NCI-H510A (cell line): ENCODE results near the gene TBC1D1.

ENCODE experiments used
- DNase-seq: peaks from one replicate; lab custom pipeline; 2025; lab: John Stamatoyannopoulos, UW

The TBC1D1 gene

GRCh38 chr4:37928426-37929416, 37.8 kb downstream of the TBC1D1 start:
- DNase-seq: no peak

GRCh38 chr4:37934096-37934495, 43.2 kb downstream of the TBC1D1 start:
- no peak for DNase-seq

DNA sequence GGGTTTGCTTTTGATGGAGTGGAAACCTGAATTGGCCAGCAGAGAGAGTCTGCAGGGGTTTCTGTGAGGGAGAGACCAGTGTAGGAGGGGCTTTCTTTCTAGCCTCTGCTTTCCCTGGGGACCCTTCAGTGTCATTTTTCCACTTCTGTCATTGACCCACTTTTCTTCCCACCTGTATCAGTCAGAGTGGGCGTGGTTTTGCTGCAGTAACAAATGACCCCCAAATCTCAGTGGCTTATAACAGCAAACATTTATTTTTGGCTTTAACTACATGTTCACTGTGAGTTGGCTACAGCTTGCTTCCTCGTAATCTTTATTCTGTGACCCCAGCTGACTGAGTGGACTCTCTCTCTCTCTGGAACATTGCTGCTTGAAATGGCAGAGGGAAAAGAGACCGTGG, 43.7 kb downstream of the TBC1D1 start:
- DNase-seq: no peak

DNA sequence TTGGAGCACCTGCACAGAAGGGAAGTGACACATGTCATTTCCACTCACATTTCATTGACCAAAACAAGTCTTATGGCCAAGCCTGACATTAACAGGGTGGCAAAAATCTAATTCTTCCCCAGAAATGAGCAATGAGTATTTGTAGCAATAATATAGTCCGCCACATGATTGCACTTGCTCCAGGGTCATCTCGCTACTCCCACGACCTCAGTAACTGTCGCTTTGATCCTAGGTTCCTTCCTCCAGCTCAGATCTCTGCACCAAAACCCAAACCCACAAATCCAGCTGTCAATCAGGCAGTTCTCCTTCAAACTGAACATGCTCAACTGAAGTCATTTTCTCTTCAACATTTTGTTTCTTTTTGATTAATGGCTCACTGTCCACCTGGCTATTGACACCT, 44.1 kb downstream of the TBC1D1 start:
- DNase-seq: no peak

DNA sequence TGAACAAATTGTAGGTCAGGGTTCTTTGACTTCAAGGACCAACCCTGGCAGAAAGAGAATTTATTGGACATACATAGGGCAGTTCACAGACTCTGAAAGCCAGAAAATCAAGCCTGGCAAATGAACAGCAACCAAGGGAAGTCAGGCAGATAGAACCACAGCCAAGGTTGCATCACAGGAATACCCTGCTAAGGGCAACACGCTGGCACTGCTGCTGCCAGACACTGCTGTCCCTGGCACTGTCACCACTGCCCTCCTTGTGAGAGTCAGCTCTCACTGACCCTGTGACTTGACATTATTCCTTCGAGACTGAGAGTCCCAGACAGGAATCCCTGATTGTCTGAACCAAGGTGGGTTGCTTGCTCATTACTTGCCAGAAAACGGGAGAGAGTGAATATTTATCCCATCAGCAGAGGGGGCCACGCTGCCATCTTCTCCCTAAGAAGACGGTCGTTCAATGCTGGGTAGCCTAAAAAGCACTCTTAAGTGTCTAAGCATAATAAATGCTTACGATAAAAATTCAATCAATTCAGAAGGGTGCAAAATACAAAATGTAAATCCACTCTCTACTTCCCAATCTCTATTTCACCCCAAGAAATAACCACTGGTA, 46.1 kb downstream of the TBC1D1 start:
- no peak for DNase-seq

- no peak for DNase-seq
Observed at GRCh38 chr4:37938208-37938607, 47.3 kb downstream of the TBC1D1 start.

GRCh38 chr4:37946503-37947179, 55.8 kb downstream of the TBC1D1 start:
- DNase-seq: no peak

DNA sequence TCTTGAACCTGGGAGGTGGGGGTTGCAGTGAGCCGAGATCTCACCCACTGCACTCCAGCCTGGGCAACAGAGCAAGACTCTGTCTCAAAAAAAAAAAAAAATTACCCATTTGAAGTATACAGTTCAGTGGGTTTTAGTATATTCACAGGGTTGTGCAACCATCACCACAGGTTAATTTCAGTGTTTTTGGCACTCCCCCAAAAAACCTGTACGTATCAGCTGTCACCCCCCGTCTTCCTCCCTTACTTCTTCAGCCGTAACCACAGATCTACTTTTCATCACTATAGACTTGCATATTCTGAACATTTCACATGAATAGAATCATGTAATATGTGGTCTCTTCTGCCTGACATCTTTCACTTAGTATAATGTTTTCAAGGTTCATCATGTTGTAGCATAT, 57.7 kb downstream of the TBC1D1 start:
- DNase-seq: no peak

DNA sequence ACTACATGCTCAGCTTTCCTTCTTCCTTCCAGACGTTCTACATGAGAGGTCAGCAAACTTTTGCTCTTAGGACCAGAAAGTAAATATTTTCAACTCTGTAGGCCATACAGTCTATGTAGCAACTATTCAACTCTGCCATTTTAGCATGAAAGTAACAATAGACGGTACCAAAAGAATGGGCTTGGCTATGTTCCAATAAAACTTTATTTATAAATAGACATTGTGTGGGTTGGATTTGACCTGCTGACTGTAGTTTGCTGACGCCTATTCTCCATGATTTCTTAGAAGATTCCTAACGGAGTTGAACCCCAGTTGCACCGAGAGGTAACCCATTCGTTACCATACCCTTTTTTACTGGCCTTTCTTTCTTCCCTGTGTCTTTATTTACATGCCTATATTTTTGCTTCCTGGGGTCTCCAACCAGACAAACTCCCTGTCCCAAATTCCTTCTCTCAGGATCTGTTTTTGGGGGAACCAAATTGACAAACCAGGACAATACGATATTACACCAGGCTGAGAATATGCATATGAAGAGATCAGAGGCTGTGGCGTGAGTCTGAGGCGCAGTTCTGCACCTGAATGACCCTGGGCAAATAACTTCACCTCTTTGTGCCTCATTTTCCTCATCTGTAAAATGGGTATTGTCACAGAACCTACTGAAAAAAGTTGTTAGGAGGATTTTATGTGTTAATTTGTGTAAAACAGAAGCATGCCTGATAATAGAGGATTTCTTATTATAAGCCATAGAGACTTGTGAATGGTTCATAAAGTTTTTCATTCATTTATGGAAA, 58.9 kb downstream of the TBC1D1 start:
- no peak for DNase-seq

- no peak for DNase-seq
Observed at GRCh38 chr4:37951461-37952352, 60.8 kb downstream of the TBC1D1 start.

DNA sequence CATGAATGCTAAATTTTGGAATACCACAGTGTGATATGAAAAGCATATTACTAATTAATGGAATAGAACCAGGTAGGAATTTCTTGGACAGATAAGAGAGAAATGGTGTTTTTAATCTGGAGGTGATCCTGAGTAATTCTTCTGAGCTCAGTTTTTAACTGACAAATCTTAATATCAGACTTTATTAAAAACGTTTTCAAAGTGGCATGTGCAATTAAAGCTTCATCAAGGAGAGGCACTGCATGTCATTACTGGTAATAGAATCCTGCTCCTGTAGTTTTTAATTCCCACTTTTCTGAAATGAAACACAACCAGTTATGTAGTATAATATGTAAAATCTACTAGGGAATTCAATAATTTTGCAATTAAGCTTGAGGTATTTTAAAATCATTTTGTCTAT, 62.3 kb downstream of the TBC1D1 start:
- no peak for DNase-seq

GRCh38 chr4:37953620-37954293, 62.9 kb downstream of the TBC1D1 start:
- DNase-seq: no peak

- no peak for DNase-seq
Observed at GRCh38 chr4:37956941-37957340, 66.1 kb downstream of the TBC1D1 start.

DNA sequence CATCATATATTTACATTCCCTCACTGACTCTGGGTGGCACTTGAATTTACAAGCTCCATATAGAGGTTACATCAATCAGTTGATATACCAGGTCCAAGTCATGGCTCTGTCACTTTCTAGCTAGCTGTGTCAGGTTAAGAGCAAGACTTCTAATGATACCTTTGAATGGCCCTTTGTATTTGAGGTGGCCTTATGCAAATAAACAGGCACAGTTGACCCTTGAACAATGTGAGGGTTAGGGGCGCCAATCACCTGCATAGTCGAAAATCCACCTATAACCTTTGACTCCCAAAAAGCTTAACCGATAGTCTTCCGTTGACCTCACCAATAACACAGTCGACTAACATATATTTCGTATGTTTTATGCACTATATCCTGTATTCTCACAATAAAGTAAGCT, 68.0 kb downstream of the TBC1D1 start:
- no peak for DNase-seq

- no peak for DNase-seq
Observed at GRCh38 chr4:37960098-37960497, 69.2 kb downstream of the TBC1D1 start, which contains the start of gene PTTG2. TSS of gene PTTG2 (plus strand) at chr4:37960398. CDS start at chr4:37960435, 37 bp downstream.

GRCh38 chr4:37960679-37961450, 70.0 kb downstream of the TBC1D1 start:
- DNase-seq: no peak

- DNase-seq: no peak
Observed at GRCh38 chr4:37964734-37965457, 74.0 kb downstream of the TBC1D1 start.

DNA sequence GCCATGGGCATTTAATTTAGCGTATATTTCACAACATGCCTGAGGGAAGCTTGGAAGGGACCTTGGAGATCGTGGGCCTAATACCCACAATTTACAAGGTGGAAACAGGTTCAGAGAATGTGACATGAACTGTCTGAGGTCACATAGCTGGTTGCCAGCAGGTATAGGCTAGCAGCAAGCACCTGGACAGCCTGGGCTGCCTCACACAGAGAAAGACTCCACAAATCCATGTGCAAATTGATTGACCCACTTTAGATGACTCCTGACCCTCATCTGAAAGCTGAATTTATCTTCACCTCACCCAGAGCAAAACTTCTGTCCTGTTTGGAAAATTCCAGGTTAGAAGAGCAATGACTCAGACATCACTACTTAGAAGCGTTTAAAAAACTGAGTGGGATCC, 75.2 kb downstream of the TBC1D1 start:
- DNase-seq: no peak

- DNase-seq: no peak
Observed at GRCh38 chr4:37967736-37968135, 76.9 kb downstream of the TBC1D1 start.
